PC-9 (cell line): ENCODE data around the gene TMIGD1. TPM values are rescaled to one million over a fixed set of nuclear protein-coding genes. Genes with fewer than 3 reads are reported as not detected.
"Not testable (repeated sequence)": the region's sequence is repeated elsewhere in the genome, so short reads cannot be mapped to it uniquely, and the experiment has no call there.

Experiments used
- BruUV-seq: library from RNA; stranded (reverse); fragments of 400-500 nt; replicated peaks from 2 replicates; lab custom pipeline; 2021; lab: Mats Ljungman, UMichigan
- CTCF ChIA-PET: fragments of 300-600 bp; sonication (Branson Sonifier 250); formaldehyde crosslinking; loops from one replicate; lab custom pipeline; 2022; ENCODE audit warnings: antibody characterized with exemption; lab: Charles Lee
- POLR2A ChIA-PET: fragments of 300-600 bp; sonication (Branson Sonifier 250); formaldehyde crosslinking; loops from one replicate; lab custom pipeline; 2022; ENCODE audit warnings: antibody characterized with exemption; ENCODE audit not compliant: unreplicated experiment; lab: Charles Lee
- DNase-seq, 2 experiments: peaks; one replicate each; pipeline versions ENCODE4 v3.0.0 to v3.0.0-alpha.2; 2015 to 2022; ENCODE audit warnings: mixed read lengths in 1 of 2
- H2AFZ ChIP-seq: fragments of 200-600 bp; sonication (generic); 2 replicates; pipeline ENCODE4 v1.8.1; 2017; ENCODE audit warnings: antibody characterized with exemption
- H3F3A ChIP-seq: fragments of 200-600 bp; sonication (generic); 2 replicates; pipeline ENCODE4 v1.8.1; 2017; ENCODE audit warnings: antibody characterized with exemption, mild to moderate bottlenecking, low read depth; ENCODE audit not compliant: insufficient read depth
- H3K27ac ChIP-seq: fragments of 200-600 bp; sonication (generic); 2 replicates; pipeline ENCODE4 v1.6.1; 2016; ENCODE audit warnings: mixed run types
- H3K27me3 ChIP-seq: fragments of 200-600 bp; sonication (generic); 2 replicates; pipeline ENCODE4 v1.6.1; 2016; ENCODE audit warnings: low read depth, mixed run types; ENCODE audit not compliant: insufficient read depth
- H3K36me3 ChIP-seq: fragments of 200-600 bp; sonication (generic); 2 replicates; pipeline ENCODE4 v1.6.1; 2016; ENCODE audit warnings: low read depth, mixed run types
- H3K4me1 ChIP-seq: fragments of 200-600 bp; sonication (generic); replicated peaks from 2 replicates; pipeline ENCODE4 v1.6.1; 2016; ENCODE audit warnings: mixed run types; ENCODE audit not compliant: insufficient read depth
- H3K4me2 ChIP-seq: fragments of 200-600 bp; sonication (generic); 2 replicates; pipeline ENCODE4 v1.6.1; 2017; ENCODE audit warnings: mixed run types
- H3K4me3 ChIP-seq: fragments of 200-600 bp; sonication (generic); 2 replicates; pipeline ENCODE4 v1.6.1; 2016; ENCODE audit warnings: mixed run types
- H3K79me2 ChIP-seq: fragments of 200-600 bp; sonication (generic); 2 replicates; pipeline ENCODE4 v1.6.1; 2017; ENCODE audit warnings: low read depth, mixed run types
- H3K9me2 ChIP-seq: fragments of 200-600 bp; sonication (generic); 2 replicates; pipeline ENCODE4 v1.8.1; 2017; ENCODE audit warnings: mild to moderate bottlenecking; ENCODE audit not compliant: insufficient read depth
- H3K9me3 ChIP-seq: fragments of 200-600 bp; sonication (generic); 2 replicates; pipeline ENCODE4 v1.8.1; 2016; ENCODE audit warnings: low read depth; ENCODE audit not compliant: insufficient read depth
- H4K20me1 ChIP-seq: fragments of 200-600 bp; sonication (generic); 2 replicates; pipeline ENCODE4 v1.8.1; 2017; ENCODE audit not compliant: insufficient read depth
- EZH2 ChIP-seq: fragments of 200-600 bp; sonication (generic); IDR thresholded peaks from 2 replicates; pipeline ENCODE4 v1.8.0; 2017; ENCODE audit warnings: antibody characterized with exemption, low read depth
- intact Hi-C: fragments of 100-400 bp; cut with micrococcal nuclease; formaldehyde crosslinking; loops from one replicate; pipeline ENCODE4 v1.10.0; 2022; ENCODE audit not compliant: unreplicated experiment
- total RNA-seq: library from RNA; stranded (reverse); gene quantifications from 2 replicates; pipeline ENCODE4 v1.2.3, GENCODE V29; 2021
- TF ChIP-seq, protein P1 (sequence below): fragments of 200-600 bp; sonication (generic); conservative IDR thresholded peaks from 2 replicates; pipeline ENCODE4 v1.6.1; 2017; ENCODE audit warnings: mixed run types, antibody characterized with exemption, mild to moderate bottlenecking, moderate library complexity

TMIGD1 gene
- total RNA-seq, 1 experiment from 2014 or later = not detected

DNA sequence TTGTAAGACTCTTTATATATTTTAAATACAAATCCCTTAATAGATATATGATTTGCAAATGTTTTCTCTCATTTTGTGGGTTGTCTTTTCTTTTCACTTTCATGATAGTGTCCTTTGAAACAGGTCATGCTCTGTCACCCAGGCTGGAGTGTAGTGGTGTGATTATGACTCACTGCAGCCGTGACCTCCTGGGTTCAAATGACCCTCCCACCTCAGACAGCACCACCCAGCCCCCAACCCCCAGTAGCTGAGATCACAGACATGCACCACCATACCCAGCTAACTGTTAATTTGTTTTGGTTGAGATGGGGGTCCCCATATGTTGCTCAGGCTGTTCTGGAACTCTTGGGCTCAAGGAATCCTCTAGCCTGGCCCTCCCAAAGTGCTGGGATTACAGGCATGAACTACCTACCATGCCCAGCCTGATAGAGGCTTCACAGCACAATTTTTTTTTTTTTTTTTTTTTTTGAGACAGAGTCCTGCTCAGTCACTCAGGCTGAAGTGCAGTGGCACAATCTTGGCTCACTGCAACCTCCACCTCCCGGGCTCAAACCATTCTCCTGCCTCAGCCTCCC, 18.5 kb upstream of the TMIGD1 start:
- H3F3A ChIP-seq = 0 out of 2 replicates have a peak, but pooled peaks cover 4% of the 10 kb centered on the region
- no peak overlapping the region for H3K4me2 ChIP-seq
- TF ChIP-seq, protein P1, sequence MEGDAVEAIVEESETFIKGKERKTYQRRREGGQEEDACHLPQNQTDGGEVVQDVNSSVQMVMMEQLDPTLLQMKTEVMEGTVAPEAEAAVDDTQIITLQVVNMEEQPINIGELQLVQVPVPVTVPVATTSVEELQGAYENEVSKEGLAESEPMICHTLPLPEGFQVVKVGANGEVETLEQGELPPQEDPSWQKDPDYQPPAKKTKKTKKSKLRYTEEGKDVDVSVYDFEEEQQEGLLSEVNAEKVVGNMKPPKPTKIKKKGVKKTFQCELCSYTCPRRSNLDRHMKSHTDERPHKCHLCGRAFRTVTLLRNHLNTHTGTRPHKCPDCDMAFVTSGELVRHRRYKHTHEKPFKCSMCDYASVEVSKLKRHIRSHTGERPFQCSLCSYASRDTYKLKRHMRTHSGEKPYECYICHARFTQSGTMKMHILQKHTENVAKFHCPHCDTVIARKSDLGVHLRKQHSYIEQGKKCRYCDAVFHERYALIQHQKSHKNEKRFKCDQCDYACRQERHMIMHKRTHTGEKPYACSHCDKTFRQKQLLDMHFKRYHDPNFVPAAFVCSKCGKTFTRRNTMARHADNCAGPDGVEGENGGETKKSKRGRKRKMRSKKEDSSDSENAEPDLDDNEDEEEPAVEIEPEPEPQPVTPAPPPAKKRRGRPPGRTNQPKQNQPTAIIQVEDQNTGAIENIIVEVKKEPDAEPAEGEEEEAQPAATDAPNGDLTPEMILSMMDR = no peak
- no peak for TF ChIP-seq EZH2
- H3K27ac ChIP-seq = no peak overlapping the region
- intact Hi-C loops = no loop called here
- no TSS peak for BruUV-seq
- H4K20me1 ChIP-seq = no peaks in the 10 kb centered on the region
- no peaks in the 10 kb centered on the region for H3K79me2 ChIP-seq
- H3K36me3 ChIP-seq = no peaks in the 10 kb centered on the region
- no peaks in the 10 kb centered on the region for H3K9me3 ChIP-seq
- H3K27me3 ChIP-seq = no peaks in the 10 kb centered on the region
- H3K4me3 ChIP-seq = no peak overlapping the region
- ChIA-PET CTCF (interaction anchor here (0.6 kb wide), 1 partner anchor 13 kb away, joined by 5 read pairs; no protein-coding TSS in a partner anchor), POLR2A (interaction anchor here (0.6 kb wide), 1 partner anchor 243 kb away, joined by 3 read pairs; no protein-coding TSS in a partner anchor)
- H3K4me1 ChIP-seq = 0 out of 2 replicates have a peak, but pooled peaks cover 2% of the 10 kb centered on the region
- no peak overlapping the region for H2AFZ ChIP-seq
- DNase-seq = no peak
- H3K9me2 ChIP-seq = no peaks in the 10 kb centered on the region

GRCh38 chr17:30351735-30352134, 17.9 kb upstream of the TMIGD1 start:
- ChIA-PET CTCF (interaction anchor here (0.6 kb wide), 1 partner anchor 14 kb away, joined by 5 read pairs; no protein-coding TSS in a partner anchor), POLR2A (no interaction called here)
- peaks cover 8% of the 10 kb centered on the region for H3K4me1 ChIP-seq
- peaks cover 7% of the 10 kb centered on the region for H3F3A ChIP-seq
- no peak overlapping the region for H3K27ac ChIP-seq
- H3K4me3 ChIP-seq = no peak overlapping the region
- TF ChIP-seq, protein P1 = no peak
- TF ChIP-seq EZH2 = no peak
- no peaks in the 10 kb centered on the region for H4K20me1 ChIP-seq
- H3K4me2 ChIP-seq = no peak overlapping the region
- no peak for DNase-seq
- intact Hi-C loops = no loop called here
- no peaks in the 10 kb centered on the region for H3K27me3 ChIP-seq
- BruUV-seq = no TSS peak
- no peaks in the 10 kb centered on the region for H3K79me2 ChIP-seq
- H3K36me3 ChIP-seq = no peaks in the 10 kb centered on the region
- no peak overlapping the region for H2AFZ ChIP-seq
- H3K9me3 ChIP-seq = no peaks in the 10 kb centered on the region
- no peaks in the 10 kb centered on the region for H3K9me2 ChIP-seq

DNA sequence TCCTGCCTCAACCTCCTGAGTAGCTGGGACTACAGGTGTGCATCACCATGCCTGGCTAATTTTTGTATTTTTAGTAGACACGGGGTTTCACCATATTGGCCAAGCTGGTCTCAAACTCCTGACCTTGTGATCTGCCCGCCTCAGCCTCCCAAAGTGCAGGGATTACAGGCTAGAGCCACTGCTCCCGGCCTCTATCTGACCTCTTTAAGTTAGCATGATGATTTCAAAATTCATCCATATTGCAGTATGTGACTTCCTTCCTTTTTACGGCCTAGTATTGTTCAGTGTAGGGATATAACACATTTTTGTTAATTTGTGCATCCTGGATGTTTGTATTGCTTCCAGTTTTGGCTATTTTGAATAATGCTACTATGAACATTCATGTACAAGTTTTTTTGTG, 17.4 kb upstream of the TMIGD1 start:
- H3K9me2 ChIP-seq, H3K4me3 ChIP-seq, H3K79me2 ChIP-seq, H3K4me2 ChIP-seq, H4K20me1 ChIP-seq, H3K27me3 ChIP-seq, intact Hi-C loops, H3K27ac ChIP-seq, H3K9me3 ChIP-seq, H2AFZ ChIP-seq, DNase-seq, CTCF ChIA-PET, POLR2A ChIA-PET, BruUV-seq, H3K36me3 ChIP-seq: not testable (repeated sequence)
- Histone ChIP-seq H3K4me1 (peaks cover 13% of the 10 kb centered on the region), H3F3A (peaks cover 12% of the 10 kb centered on the region)
